Fibroblast of skin of scalp (primary cell): ENCODE measurements around the gene KRT4.
"Not testable (repeated sequence)": the region's sequence is repeated elsewhere in the genome, so short reads cannot be mapped to it uniquely, and the experiment has no call there.

ENCODE experiments used
- DNase-seq: peaks from one replicate; pipeline ENCODE4 v3.0.0-alpha.2; 2013

Gene KRT4

GRCh38 chr12:52772772-52773171 lies 41.1 kb downstream of the KRT4 start:
- DNase-seq = no peak

GRCh38 chr12:52772188-52772587 lies 41.7 kb downstream of the KRT4 start:
- peak; percentile 9 for DNase-seq

DNA sequence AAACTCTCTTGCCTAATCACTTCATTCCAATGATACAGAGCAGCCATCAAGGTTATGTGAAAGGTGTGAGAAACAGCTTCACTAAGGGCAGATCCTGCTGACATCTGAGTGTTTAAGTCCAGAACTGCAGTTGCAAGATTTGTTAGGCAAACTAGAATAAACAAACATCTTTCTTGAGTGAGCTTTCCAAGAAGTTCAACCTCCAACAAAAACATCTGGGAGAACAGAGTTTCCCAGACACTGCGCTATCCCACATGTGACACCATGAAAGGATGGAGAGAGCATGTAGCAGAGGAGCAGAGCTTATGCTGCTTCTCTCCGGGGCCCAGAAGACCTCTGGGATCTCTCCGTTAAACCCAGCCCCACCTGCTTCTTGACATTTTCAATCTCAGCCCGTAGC lies 42.4 kb downstream of the KRT4 start:
- DNase-seq = no peak

- no peak for DNase-seq
Measured at GRCh38 chr12:52771088-52771487, 42.8 kb downstream of the KRT4 start.

DNA sequence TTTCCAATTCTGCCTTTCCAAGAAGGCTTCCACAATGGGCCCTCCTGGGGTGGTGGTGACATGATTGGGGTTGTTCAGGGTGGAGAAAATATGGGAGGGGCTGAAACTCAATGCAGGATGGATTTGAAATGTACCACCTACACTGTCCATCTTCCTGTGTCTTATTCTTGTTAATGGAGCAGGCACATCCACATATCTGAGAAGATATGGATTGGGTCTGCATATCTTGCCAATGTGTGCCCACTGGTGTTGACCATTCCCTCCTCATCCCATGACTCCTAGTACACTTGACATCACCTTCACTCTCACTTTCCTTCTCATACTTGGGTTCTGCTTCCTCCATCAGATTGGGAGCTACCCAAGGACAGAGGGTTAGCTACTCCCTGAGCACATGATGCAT lies 44.0 kb downstream of the KRT4 start:
- no peak for DNase-seq

GRCh38 chr12:52769354-52769753 lies 44.6 kb downstream of the KRT4 start:
- no peak for DNase-seq

- no peak for DNase-seq
Measured at GRCh38 chr12:52768479-52769200, 45.3 kb downstream of the KRT4 start.

- no peak for DNase-seq
Measured at GRCh38 chr12:52767427-52767826, 46.5 kb downstream of the KRT4 start.

- DNase-seq = no peak
Measured at GRCh38 chr12:52767020-52767379, 46.9 kb downstream of the KRT4 start.

DNA sequence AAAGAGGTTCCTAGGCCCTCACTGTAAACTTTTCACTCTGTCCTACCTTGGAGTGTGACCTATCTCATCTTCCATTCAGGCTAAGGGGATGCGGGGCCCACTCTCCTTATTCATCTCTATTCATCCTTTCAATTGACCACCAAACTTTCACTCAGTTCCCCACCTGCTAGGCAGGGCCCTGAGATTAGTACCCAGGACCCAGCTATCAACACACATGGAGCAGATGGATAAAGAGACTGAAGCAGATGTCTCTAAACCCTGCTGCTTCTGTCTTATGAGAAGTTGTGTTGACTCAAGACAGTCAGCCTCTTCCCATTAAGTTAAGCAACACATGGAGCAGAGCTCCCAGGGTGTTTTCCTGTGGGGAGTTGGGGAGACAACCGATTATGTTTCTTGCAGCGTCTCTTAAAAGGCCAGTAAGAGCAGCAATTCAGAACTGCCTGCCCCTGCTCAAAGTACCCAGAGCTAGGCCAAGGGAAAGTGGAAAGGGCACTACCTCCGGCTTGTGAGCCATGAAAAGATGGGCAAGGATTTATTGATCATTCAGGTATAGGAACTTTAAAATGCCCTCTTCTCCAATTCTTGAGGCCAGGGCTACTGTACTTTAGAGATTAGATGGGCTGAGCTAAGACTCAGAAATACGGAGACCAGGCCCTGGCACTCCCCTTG lies 47.4 kb downstream of the KRT4 start:
- DNase-seq = no peak

- no peak for DNase-seq
Measured at GRCh38 chr12:52765702-52766101, 48.2 kb downstream of the KRT4 start.

GRCh38 chr12:52763991-52764390 lies 49.9 kb downstream of the KRT4 start:
- no peak for DNase-seq

DNA sequence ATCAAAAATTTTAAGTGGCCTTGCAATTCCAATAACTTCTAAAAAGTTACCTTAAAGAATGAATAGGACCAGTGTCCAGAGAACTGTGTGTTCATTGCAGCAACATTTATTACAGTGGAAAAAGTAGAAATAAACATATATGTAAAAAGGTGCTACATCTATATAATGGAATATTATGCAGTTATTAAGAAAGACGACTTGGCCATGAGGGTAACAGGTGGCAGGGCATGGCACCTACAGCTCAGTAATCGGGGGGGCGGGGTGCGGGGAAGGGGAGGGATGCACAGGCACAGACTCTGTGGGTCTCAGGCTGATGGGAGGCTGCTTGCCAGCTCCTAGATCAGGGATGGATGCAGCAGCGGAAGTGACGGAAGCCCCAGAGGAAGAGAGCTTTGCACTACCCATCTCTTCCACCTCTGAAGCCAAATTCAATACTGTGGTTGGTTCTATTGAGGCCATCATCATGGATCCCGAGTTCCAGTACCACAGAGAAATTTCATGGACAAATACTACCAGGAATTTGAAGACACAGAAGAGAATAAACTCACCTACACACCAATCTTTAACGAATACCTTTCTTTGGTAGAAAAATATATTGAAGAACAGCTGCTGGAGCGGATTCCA lies 50.8 kb downstream of the KRT4 start:
- no peak for DNase-seq

DNA sequence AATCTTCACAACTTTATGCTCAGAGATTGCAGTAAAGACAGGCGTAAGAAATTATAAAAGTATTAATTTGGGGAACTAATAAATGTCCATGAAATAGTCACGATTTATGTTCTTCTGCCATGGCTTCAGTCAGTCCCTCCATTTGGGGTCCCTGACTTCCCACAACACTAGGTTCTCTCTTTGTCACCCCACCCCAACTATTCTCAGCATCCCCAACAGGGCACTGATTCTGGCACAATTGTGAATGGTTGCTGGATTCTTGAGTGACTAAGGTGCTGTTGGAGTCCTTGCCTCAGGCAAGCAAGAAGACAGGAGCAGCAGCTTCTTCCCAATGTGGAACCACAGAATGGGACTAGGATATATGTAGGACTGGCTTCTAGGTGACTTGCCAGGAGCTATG lies 52.1 kb downstream of the KRT4 start:
- DNase-seq = no peak

GRCh38 chr12:52761218-52761617 lies 52.7 kb downstream of the KRT4 start:
- not testable (repeated sequence) for DNase-seq

GRCh38 chr12:52760623-52761022 lies 53.3 kb downstream of the KRT4 start:
- DNase-seq = no peak

GRCh38 chr12:52759695-52760094 lies 54.2 kb downstream of the KRT4 start:
- DNase-seq = no peak

DNA sequence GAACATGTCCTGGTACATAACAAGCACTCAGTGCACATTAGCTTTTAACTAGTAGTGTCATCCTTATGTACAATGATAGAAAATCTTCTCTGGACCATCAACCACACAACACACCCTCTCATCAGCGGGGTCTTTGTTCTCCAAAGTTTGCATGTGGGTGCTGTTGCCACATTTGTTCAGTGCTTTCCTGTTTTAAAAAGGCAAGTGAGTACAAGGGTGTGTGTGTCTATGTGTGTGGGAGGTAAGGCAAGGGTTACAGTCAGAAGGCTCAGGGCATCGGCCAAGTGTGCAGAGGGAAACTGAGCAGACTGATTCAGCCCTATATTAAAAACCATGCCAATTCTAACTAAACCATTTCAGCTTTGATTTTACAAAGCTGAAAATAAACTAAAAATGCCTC lies 54.7 kb downstream of the KRT4 start:
- DNase-seq = no peak

DNA sequence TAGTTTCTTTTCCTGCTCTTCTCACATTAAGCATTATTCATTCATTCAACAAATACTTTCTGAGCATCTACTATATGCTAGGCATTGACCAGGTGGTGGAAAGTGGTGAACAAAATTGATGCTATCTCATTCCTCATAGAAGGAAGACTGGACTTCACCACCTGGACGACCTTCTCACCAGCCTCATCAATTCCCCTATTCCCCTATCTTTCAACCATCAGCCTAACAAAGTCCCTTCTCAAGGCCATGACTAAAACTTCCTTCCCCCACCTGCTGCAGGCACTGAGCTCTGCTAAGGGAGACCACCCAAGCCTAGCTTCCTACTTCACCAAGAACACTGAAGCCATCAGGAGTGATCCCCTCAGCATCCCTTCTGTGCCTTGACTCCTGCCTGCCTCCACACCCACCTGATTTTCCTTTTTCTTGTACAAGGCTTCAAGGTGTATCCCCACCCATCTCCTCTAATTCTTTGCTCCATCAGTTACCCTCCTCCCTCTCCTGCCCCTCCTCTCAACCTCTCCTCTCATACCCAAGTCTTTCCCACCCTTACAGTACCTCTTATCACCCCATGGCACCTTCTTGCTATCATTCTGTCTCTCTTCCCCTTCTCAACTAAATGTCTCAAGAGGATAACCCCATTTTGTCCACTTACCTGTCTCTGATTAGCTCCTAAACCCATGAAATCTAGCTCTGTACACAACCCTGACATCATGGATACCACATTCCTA lies 56.3 kb downstream of the KRT4 start:
- DNase-seq = no peak
